K562 (cell line): ENCODE results near the gene RFPL3. TPM values are rescaled to one million over a fixed set of nuclear protein-coding genes. Genes with fewer than 3 reads are reported as not detected.

ENCODE experiments used
- ATAC-seq: fragments of 200-7000 bp; cut with Tn5 transposase; 3 replicates; pipeline ENCODE4 v1.9.1; 2020; ENCODE audit warnings: moderate library complexity
- BruUV-seq: library from RNA; stranded (reverse); fragments of 400-500 nt; replicated peaks from 2 replicates; lab custom pipeline; 2021; lab: Mats Ljungman, UMichigan
- CTCF ChIA-PET: fragments of 300-600 bp; formaldehyde crosslinking; extraction: SDS; loops from one replicate; lab custom pipeline; 2021; ENCODE audit warnings: low intra/inter-chr PET ratio; lab: Yijun Ruan, JAX
- POLR2A ChIA-PET: fragments of 300-600, 350-650 bp; sonication (Branson Sonifier 250); formaldehyde crosslinking; extraction: SDS; loops from one replicate; lab custom pipeline; 2021; ENCODE audit warnings: antibody characterized with exemption, inconsistent platforms; lab: Yijun Ruan, JAX
- DNase-seq, 4 experiments: peaks; one replicate each; pipeline versions ENCODE4 v3.0.0 to v3.0.0-alpha.2; 2011 to 2018; ENCODE audit warnings: low spot score in 3 of 4, mixed read lengths in 3 of 4; ENCODE audit errors: extremely low read depth in 1 of 4
- FAIRE-seq: peaks from 2 replicates; lab custom pipeline; 2011; peaks lifted over from hg19 to GRCh38; lab: Jason Lieb, UNC
- H2AFZ ChIP-seq: 2 replicates; pipeline ENCODE4 v1.6.0; 2011; ENCODE audit warnings: low read depth, low read length, control low read depth, inconsistent platforms
- H3K27ac ChIP-seq: fragments of 200-600 bp; 3 replicates; pipeline ENCODE4 v1.8.0; 2011; ENCODE audit warnings: low read depth, mild to moderate bottlenecking, control low read depth, inconsistent platforms, low read length, moderate library complexity, mixed read lengths; ENCODE audit errors: extremely low read depth
- H3K27me3 ChIP-seq, 2 experiments: fragments of 300-600 bp in 1 of 2; 2 replicates in 1 of 2; 3 replicates in 1 of 2; pipeline versions ENCODE4 v1.6.0 to v1.8.0; 2011; ENCODE audit warnings: inconsistent platforms in 2 of 2, low read length in 2 of 2, mild to moderate bottlenecking in 1 of 2, mixed read lengths in 1 of 2, moderate library complexity in 1 of 2; ENCODE audit not compliant: control insufficient read depth in 2 of 2, insufficient read depth in 2 of 2
- H3K36me3 ChIP-seq: fragments of 300-600 bp; 3 replicates; pipeline ENCODE4 v1.8.0; 2011; ENCODE audit warnings: mild to moderate bottlenecking, low read length, inconsistent platforms; ENCODE audit not compliant: control insufficient read depth, insufficient read depth
- H3K4me1 ChIP-seq, 2 experiments: fragments of 200-600 bp in 1 of 2; replicated peaks in 1 of 2; 2 replicates in 1 of 2; 3 replicates in 1 of 2; pipeline versions ENCODE4 v1.5.1 to v1.8.0; 2011; ENCODE audit warnings: inconsistent platforms in 2 of 2, low read length in 2 of 2, mild to moderate bottlenecking in 1 of 2, mixed read lengths in 1 of 2, moderate library complexity in 1 of 2; ENCODE audit not compliant: control insufficient read depth in 2 of 2, insufficient read depth in 2 of 2
- H3K4me2 ChIP-seq: 2 replicates; pipeline ENCODE4 v1.6.1; 2011; ENCODE audit warnings: low read length, control low read depth, inconsistent platforms, mixed read lengths; ENCODE audit not compliant: insufficient read depth
- H3K4me3 ChIP-seq: fragments of 200-600 bp; sonication (generic), shearing (Covaris generic); 2 replicates; pipeline ENCODE4 v1.5.1; 2016; ENCODE audit warnings: control low read depth, inconsistent platforms
- H3K79me2 ChIP-seq: fragments of 200-600 bp; 3 replicates; pipeline ENCODE4 v1.8.0; 2011; ENCODE audit warnings: low read length, inconsistent platforms; ENCODE audit not compliant: control insufficient read depth, insufficient read depth
- H3K9ac ChIP-seq, 2 experiments: 2 replicates each; pipeline versions ENCODE4 v1.6.0 to v1.6.1; 2011; ENCODE audit warnings: low read depth in 2 of 2, low read length in 2 of 2, control low read depth in 1 of 2, inconsistent platforms in 1 of 2, mild to moderate bottlenecking in 1 of 2, mixed read lengths in 1 of 2; ENCODE audit not compliant: insufficient read depth in 1 of 2
- H3K9me1 ChIP-seq: one replicate; pipeline ENCODE4 v1.6.0; 2011; ENCODE audit warnings: inconsistent platforms, mild to moderate bottlenecking, low read length, moderate library complexity; ENCODE audit not compliant: control insufficient read depth, insufficient read depth
- H3K9me3 ChIP-seq: replicated peaks from 2 replicates; pipeline ENCODE4 v1.5.1; 2011; ENCODE audit warnings: low read depth, low read length, inconsistent platforms; ENCODE audit not compliant: control insufficient read depth, insufficient read depth
- H4K20me1 ChIP-seq: replicated peaks from 2 replicates; pipeline ENCODE4 v1.6.1; 2011; ENCODE audit warnings: low read length, inconsistent platforms, mixed read lengths; ENCODE audit not compliant: control insufficient read depth, insufficient read depth
- ARID2 ChIP-seq: fragments of 450-650 bp; IDR thresholded peaks from 2 replicates; pipeline ENCODE4 v1.6.1; 2017; ENCODE audit warnings: antibody characterized with exemption, mild to moderate bottlenecking
- CTCF ChIP-seq, 3 experiments: IDR thresholded peaks in 2 of 3; conservative IDR thresholded peaks in 1 of 3; 2 replicates each; pipeline ENCODE4 v1.5.1; 2011 to 2012; ENCODE audit warnings: low read length in 3 of 3, mild to moderate bottlenecking in 3 of 3, control low read depth in 2 of 3, improper control_type of control experiment in 1 of 3, inconsistent platforms in 1 of 3, low read depth in 1 of 3, mixed read lengths in 1 of 3, moderate library complexity in 1 of 3; ENCODE audit not compliant: insufficient read depth in 2 of 3
- E4F1 ChIP-seq: fragments of 250-450 bp; sonication (Bioruptor Pico); IDR thresholded peaks from 2 replicates; pipeline ENCODE4 v1.5.0; 2021; ENCODE audit warnings: mild to moderate bottlenecking, borderline replicate concordance
- FOSL1 ChIP-seq: fragments of 200-800 bp; sonication (Bioruptor generic); conservative IDR thresholded peaks from 2 replicates; pipeline ENCODE4 v1.6.1; 2016; ENCODE audit warnings: missing genetic modification characterization, missing compliant biosample characterization
- HNRNPUL1 ChIP-seq: fragments of 200-400 bp; formaldehyde crosslinking; IDR thresholded peaks from 2 replicates; pipeline ENCODE4 v1.6.1; 2017; ENCODE audit warnings: low read length
- IRF9 ChIP-seq: fragments of 450-650 bp; IDR thresholded peaks from 2 replicates; pipeline ENCODE4 v1.6.1; 2016; ENCODE audit warnings: missing biosample characterization, missing genetic modification characterization
- MBD2 ChIP-seq: sonication (generic); IDR thresholded peaks from 2 replicates; pipeline ENCODE4 v1.6.1; 2016; ENCODE audit warnings: low read depth, borderline replicate concordance
- POLR2AphosphoS5 ChIP-seq: IDR thresholded peaks from 2 replicates; pipeline ENCODE4 v1.6.1; 2011; ENCODE audit warnings: mild to moderate bottlenecking, low read depth, low read length, moderate library complexity; ENCODE audit not compliant: control insufficient read depth, insufficient read depth
- POLR2B ChIP-seq: fragments of 450-650 bp; IDR thresholded peaks from 2 replicates; pipeline ENCODE4 v1.6.1; 2018; ENCODE audit warnings: low read depth; ENCODE audit not compliant: partially characterized antibody
- RAD51 ChIP-seq: fragments of 450-650 bp; IDR thresholded peaks from 2 replicates; pipeline ENCODE4 v1.7.1; 2016; ENCODE audit warnings: low read depth, mild to moderate bottlenecking, borderline replicate concordance
- ZNF174 ChIP-seq: fragments of 250-450 bp; sonication (Bioruptor Pico); IDR thresholded peaks from 2 replicates; pipeline ENCODE4 v1.4.0; 2020; ENCODE audit warnings: mild to moderate bottlenecking
- ZNF436 ChIP-seq: fragments of 250-450, 450-650 bp; sonication (Bioruptor Pico); formaldehyde crosslinking; IDR thresholded peaks from 2 replicates; pipeline ENCODE4 v1.7.0; 2020; ENCODE audit warnings: mild to moderate bottlenecking
- ZNF655 ChIP-seq: fragments of 250-450 bp; sonication (Bioruptor Pico); IDR thresholded peaks from 2 replicates; pipeline ENCODE4 v1.5.0; 2021
- WGBS: fragments of 100-300 bp; shearing (Covaris generic); methylation state at CpG from one replicate; pipeline ENCODE4 v1.1.6; 2016; ENCODE audit warnings: low coverage, mixed read lengths; ENCODE audit not compliant: insufficient coverage; ENCODE audit errors: missing lambda C conversion rate; 5-methylcytosine and 5-hydroxymethylcytosine counted together
- in situ Hi-C: fragments of 300-500 bp; cut with MboI; formaldehyde crosslinking; loops from 4 replicates; pipeline ENCODE4 v1.15.0; 2018; ENCODE audit warnings: inconsistent platforms, mixed read lengths
- intact Hi-C: fragments of 100-400 bp; cut with micrococcal nuclease; formaldehyde crosslinking; loops from 2 replicates; pipeline ENCODE4 v1.14.2; 2022
- polyA plus RNA-seq, 8 experiments: library from polyadenylated mRNA; depleted of rRNA in 4 of 8; stranded (reverse) in 5 of 8; unstranded in 3 of 8; fragments of >200 nt; fragmentation: Nextera tagmentation in 2 of 8; fragmentation: Illumina TruSeq in 1 of 8; extraction: Ambion mirVana in 2 of 8; extraction: Trizol in 1 of 8; gene quantifications; 2 replicates each; pipeline versions ENCODE4 v1.2.1 to v1.2.3, GENCODE V29; 2011 to 2014; ENCODE audit warnings: inconsistent platforms in 1 of 8, missing spikeins in 1 of 8
- total RNA-seq, 7 experiments: library from RNA; depleted of rRNA in 6 of 7; stranded (reverse); fragments of >200 nt in 6 of 7; fragmentation: Illumina TruSeq in 2 of 7; extraction: Trizol in 2 of 7; gene quantifications; 2 replicates each; pipeline versions ENCODE4 v1.2.1 to v1.2.3, GENCODE V29; 2011 to 2021; ENCODE audit warnings: low replicate concordance in 1 of 7

RFPL3 gene
- total and polyA plus RNA-seq, 9 of the 15 experiments (the other 6 are each of a cell fraction or from before 2014, with no cell fraction given): not detected

GRCh38 chr22:32340411-32340810, 17.3 kb upstream of the RFPL3 start (continued):
- TF ChIP-seq CTCF (IDR thresholded peaks at IDR 0.05 in 2 of 3, conservative IDR thresholded peaks at IDR 0.05 in 1 of 3; ENCODE audit: insufficient read depth in 2 of 3, low read depth in 1 of 3, low read length in 3 of 3) (no peak), ARID2 (no peak), POLR2AphosphoS5 (no peak), ZNF655 (no peak)

GRCh38 chr22:32341122-32341740, 16.4 kb upstream of the RFPL3 start:
- POLR2A ChIA-PET: no interaction called here
- DNase-seq: no peak
- Histone ChIP-seq H3K9ac (no peak overlapping the region), H3K79me2 (no peaks in the 10 kb centered on the region), H4K20me1 (no peaks in the 10 kb centered on the region), H2AFZ (no peak overlapping the region), H3K4me3 (no peak overlapping the region), H3K4me2 (no peak overlapping the region), H3K9me3 (no peaks in the 10 kb centered on the region), H3K27me3 (peaks cover 15 to 28% of the 10 kb centered on the region in 2 experiments; a peak in 4 of 5 replicates), H3K36me3 (no peaks in the 10 kb centered on the region), H3K9me1 (no peaks in the 10 kb centered on the region), H3K27ac (no peak overlapping the region), H3K4me1 (no peaks in the 10 kb centered on the region)
- 2% methylated on average over 9 of the region's 13 CpGs for WGBS
- no peak for ATAC-seq
- no peak for FAIRE-seq
- CTCF ChIA-PET: no interaction called here
- in situ Hi-C loops (no loop called here), intact Hi-C loops (no loop called here)
- BruUV-seq: no TSS peak
- TF ChIP-seq IRF9 (tag) (no peak), E4F1 (CRISPR knock-in tag) (no peak), ZNF174 (CRISPR knock-in tag) (no peak), FOSL1 (no peak), POLR2B (no peak), HNRNPUL1 (no peak), ZNF436 (no peak), MBD2 (no peak), RAD51 (no peak)
